ENCODE data around the gene SYT2.
"Not testable (repeated sequence)": the region's sequence is repeated elsewhere in the genome, so short reads cannot be mapped to it uniquely, and the experiment has no call there.

The SYT2 gene

GRCh38 chr1:202578001-202578504 lies 132.2 kb downstream of the SYT2 start:
- in situ Hi-C loops (cut with HindIII; ENCODE audit: low sequenced_read_pairs), result no loop called here

- in situ Hi-C loops (cut with HindIII; ENCODE audit: low sequenced_read_pairs), result no loop called here
These were observed 132.9 kb downstream of the SYT2 start for GRCh38 chr1:202577381-202577780.

GRCh38 chr1:202576816-202577215 lies 133.4 kb downstream of the SYT2 start:
- in situ Hi-C loops (cut with HindIII; ENCODE audit: low sequenced_read_pairs), result no loop called here

GRCh38 chr1:202575918-202576653 lies 134.2 kb downstream of the SYT2 start:
- in situ Hi-C loops (cut with HindIII; ENCODE audit: low sequenced_read_pairs), result no loop called here

GRCh38 chr1:202572867-202573266 lies 137.4 kb downstream of the SYT2 start:
- in situ Hi-C loops (cut with HindIII; ENCODE audit: low sequenced_read_pairs), result no loop called here

GRCh38 chr1:202571719-202572339 lies 138.4 kb downstream of the SYT2 start:
- in situ Hi-C loops (cut with HindIII; ENCODE audit: low sequenced_read_pairs), result no loop called here

GRCh38 chr1:202569393-202570322 lies 140.6 kb downstream of the SYT2 start:
- in situ Hi-C loops (cut with HindIII; ENCODE audit: low sequenced_read_pairs), result no loop called here

GRCh38 chr1:202568826-202569225 lies 141.4 kb downstream of the SYT2 start:
- in situ Hi-C loops (cut with HindIII; ENCODE audit: low sequenced_read_pairs), result no loop called here

GRCh38 chr1:202568410-202568809 lies 141.8 kb downstream of the SYT2 start:
- in situ Hi-C loops (cut with HindIII; ENCODE audit: low sequenced_read_pairs), result no loop called here

GRCh38 chr1:202567738-202568137 lies 142.5 kb downstream of the SYT2 start:
- in situ Hi-C loops (cut with HindIII; ENCODE audit: low sequenced_read_pairs), result no loop called here

GRCh38 chr1:202565890-202566602 lies 144.2 kb downstream of the SYT2 start:
- in situ Hi-C loops (cut with HindIII; ENCODE audit: low sequenced_read_pairs), result no loop called here

- in situ Hi-C loops (cut with HindIII; ENCODE audit: low sequenced_read_pairs), result no loop called here
These were observed 145.2 kb downstream of the SYT2 start for GRCh38 chr1:202564958-202565495.

- in situ Hi-C loops (cut with HindIII; ENCODE audit: low sequenced_read_pairs), result no loop called here
These were observed 146.4 kb downstream of the SYT2 start for GRCh38 chr1:202563818-202564217.

- in situ Hi-C loops (cut with HindIII; ENCODE audit: low sequenced_read_pairs), result no loop called here
These were observed 147.7 kb downstream of the SYT2 start for GRCh38 chr1:202562444-202563060.

- in situ Hi-C loops (cut with HindIII; ENCODE audit: low sequenced_read_pairs), result no loop called here
These were observed 148.4 kb downstream of the SYT2 start for GRCh38 chr1:202561726-202562443.

- in situ Hi-C loops (cut with HindIII; ENCODE audit: low sequenced_read_pairs), result no loop called here
These were observed 149.0 kb downstream of the SYT2 start for GRCh38 chr1:202561240-202561639.

GRCh38 chr1:202557662-202558061 lies 152.6 kb downstream of the SYT2 start:
- in situ Hi-C loops (cut with HindIII; ENCODE audit: low sequenced_read_pairs), result not testable (repeated sequence)

- in situ Hi-C loops (cut with HindIII; ENCODE audit: low sequenced_read_pairs), result not testable (repeated sequence)
These were observed 154.2 kb downstream of the SYT2 start for GRCh38 chr1:202556037-202556436.

GRCh38 chr1:202554619-202555018 lies 155.6 kb downstream of the SYT2 start:
- in situ Hi-C loops (cut with HindIII; ENCODE audit: low sequenced_read_pairs), result not testable (repeated sequence)

Measured in endothelial cell of hepatic sinusoid (primary cell).